ENCODE data around the gene FREM1.

- no peak for TF ChIP-seq CTCF (IDR thresholded peaks at IDR 0.05)
- TF ChIP-seq POLR2A (IDR thresholded peaks at IDR 0.05): no peak
- TF ChIP-seq EP300 (IDR thresholded peaks at IDR 0.05): no peak
Measured at GRCh38 chr9:14907360-14907685, 2.9 kb downstream of the FREM1 start.

Measured in tibial nerve (tissue), 4 donors.